Endothelial cell of umbilical vein (primary cell): Measurements from ENCODE around the gene SH3BGRL2.

Experiments
- CTCF ChIP-seq, 2 donors: IDR thresholded peaks; 1 replicate in 1 of 2; 2 replicates in 1 of 2; pipeline ENCODE4 v1.5.1; 2011; ENCODE audit warnings: low read length in 2 of 2, mild to moderate bottlenecking in 2 of 2, moderate library complexity in 2 of 2, control low read depth in 1 of 2, inconsistent platforms in 1 of 2, low read depth in 1 of 2; ENCODE audit not compliant: insufficient read depth in 1 of 2; ENCODE audit errors: extremely low read depth in 1 of 2
- EZH2 ChIP-seq: IDR thresholded peaks from 2 replicates; pipeline ENCODE4 v1.6.1; 2012; ENCODE audit warnings: borderline replicate concordance, low read depth, mild to moderate bottlenecking, moderate library complexity, low read length, inconsistent platforms; ENCODE audit not compliant: severe bottlenecking
- FOS ChIP-seq: IDR thresholded peaks from 2 replicates; pipeline ENCODE4 v1.6.1; 2011; ENCODE audit warnings: mild to moderate bottlenecking, low read length, moderate library complexity, borderline replicate concordance; ENCODE audit not compliant: insufficient read depth
- GATA2 ChIP-seq: IDR thresholded peaks from 2 replicates; pipeline ENCODE4 v1.7.0; 2011; ENCODE audit warnings: low read depth, mild to moderate bottlenecking, moderate library complexity, mixed read lengths, low read length; ENCODE audit not compliant: insufficient read length, insufficient read depth
- JUN ChIP-seq: IDR thresholded peaks from 2 replicates; pipeline ENCODE4 v1.6.1; 2011; ENCODE audit warnings: borderline replicate concordance, low read depth; ENCODE audit not compliant: insufficient read length, insufficient read depth
- MAX ChIP-seq: IDR thresholded peaks from 2 replicates; pipeline ENCODE4 v1.6.1; 2011; ENCODE audit not compliant: insufficient read depth, insufficient read length
- MYC ChIP-seq: IDR thresholded peaks from one replicate; pipeline ENCODE4 v1.6.1; 2011; ENCODE audit warnings: mild to moderate bottlenecking, low read depth, low read length
- POLR2A ChIP-seq: IDR thresholded peaks from 2 replicates; pipeline ENCODE4 v1.6.1; 2012; ENCODE audit warnings: low read depth, mild to moderate bottlenecking, control low read depth, low read length
- POLR2AphosphoS5 ChIP-seq: IDR thresholded peaks from 2 replicates; pipeline ENCODE4 v1.6.1; 2012; ENCODE audit warnings: low read depth, mild to moderate bottlenecking, control low read depth, low read length, moderate library complexity; ENCODE audit not compliant: insufficient read depth

GRCh38 chr6:79599725-79600259, 31.3 kb upstream of the SH3BGRL2 start:
- TF ChIP-seq EZH2 (no peak), CTCF (IDR thresholded peaks at IDR 0.05; ENCODE audit: extremely low read depth in 1 of 2, insufficient read depth in 1 of 2, low read depth in 1 of 2, low read length in 2 of 2) (no peak), POLR2A (no peak), POLR2AphosphoS5 (no peak), MYC (no peak), FOS (no peak), MAX (no peak), JUN (no peak), GATA2 (no peak)
